ENCODE data around the gene UCN.
"Not testable (repeated sequence)": the region's sequence is repeated elsewhere in the genome, so short reads cannot be mapped to it uniquely, and the experiment has no call there.

The UCN gene

DNA sequence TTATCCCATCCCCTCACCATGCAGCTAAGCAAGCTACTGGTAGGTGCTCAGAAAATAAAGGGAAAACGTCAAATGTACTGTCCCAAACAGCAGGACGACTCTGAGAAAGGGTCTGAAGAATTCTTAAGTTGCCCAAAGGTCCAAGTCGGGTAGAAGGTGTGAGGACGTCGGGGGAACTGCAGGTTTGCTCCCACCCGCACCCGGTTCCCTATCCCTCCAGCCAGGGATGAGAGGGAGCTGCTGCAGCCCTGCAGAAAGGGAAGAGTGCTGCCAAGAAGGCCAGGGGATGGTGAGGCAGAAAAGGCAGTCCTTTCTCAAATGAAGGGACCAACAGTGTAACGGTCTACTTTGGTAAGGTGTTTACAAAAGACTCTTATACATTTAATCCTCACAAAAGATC, 6.9 kb upstream of the UCN start:
- in situ Hi-C loops (cut with MboI; ENCODE audit: low sequenced_read_pairs): no loop called here

- in situ Hi-C loops (cut with MboI; ENCODE audit: low sequenced_read_pairs): no loop called here
Measured at GRCh38 chr2:27314709-27315108, 6.5 kb upstream of the UCN start.

DNA sequence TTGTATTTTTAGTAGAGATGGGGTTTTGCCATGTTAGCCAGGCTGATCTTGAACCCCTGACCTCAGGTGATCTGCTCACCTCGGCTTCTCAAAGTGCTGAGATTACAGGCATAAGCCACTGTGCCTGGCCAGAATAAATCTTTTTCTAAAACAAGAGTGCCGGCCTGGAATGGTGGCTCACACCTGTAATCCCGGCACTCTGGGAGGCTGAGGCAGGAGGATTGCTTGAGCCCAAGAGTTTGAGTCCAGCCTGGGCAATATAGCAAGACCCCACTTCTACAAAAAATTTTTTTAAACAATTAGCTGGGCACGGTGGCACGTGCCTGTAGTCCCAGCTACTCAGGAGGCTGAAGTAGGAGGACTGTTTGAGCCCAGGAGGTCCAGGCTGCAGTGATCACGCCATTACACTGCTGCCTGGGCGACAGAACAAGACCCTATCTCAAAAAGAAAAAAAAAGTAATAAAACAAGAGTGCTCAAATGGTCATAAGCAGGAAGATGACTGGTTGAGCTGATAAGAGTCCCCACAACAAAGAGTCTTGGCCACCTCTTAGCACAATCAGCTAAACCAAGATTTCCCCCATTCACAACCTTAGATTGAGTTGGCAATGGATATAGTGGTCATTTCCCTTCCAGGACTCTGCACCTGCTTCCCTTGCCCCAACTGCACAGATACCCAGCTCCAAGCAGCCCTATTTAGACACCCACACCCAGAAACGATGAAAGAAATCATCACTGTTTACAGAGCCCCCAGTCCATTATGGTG, 5.8 kb upstream of the UCN start:
- in situ Hi-C loops (cut with MboI; ENCODE audit: low sequenced_read_pairs): no loop called here

- in situ Hi-C loops (cut with MboI; ENCODE audit: low sequenced_read_pairs): no loop called here
Measured at GRCh38 chr2:27312152-27312551, 3.9 kb upstream of the UCN start.

GRCh38 chr2:27309651-27310050, 1.4 kb upstream of the UCN start:
- in situ Hi-C loops (cut with MboI; ENCODE audit: low sequenced_read_pairs): no loop called here

DNA sequence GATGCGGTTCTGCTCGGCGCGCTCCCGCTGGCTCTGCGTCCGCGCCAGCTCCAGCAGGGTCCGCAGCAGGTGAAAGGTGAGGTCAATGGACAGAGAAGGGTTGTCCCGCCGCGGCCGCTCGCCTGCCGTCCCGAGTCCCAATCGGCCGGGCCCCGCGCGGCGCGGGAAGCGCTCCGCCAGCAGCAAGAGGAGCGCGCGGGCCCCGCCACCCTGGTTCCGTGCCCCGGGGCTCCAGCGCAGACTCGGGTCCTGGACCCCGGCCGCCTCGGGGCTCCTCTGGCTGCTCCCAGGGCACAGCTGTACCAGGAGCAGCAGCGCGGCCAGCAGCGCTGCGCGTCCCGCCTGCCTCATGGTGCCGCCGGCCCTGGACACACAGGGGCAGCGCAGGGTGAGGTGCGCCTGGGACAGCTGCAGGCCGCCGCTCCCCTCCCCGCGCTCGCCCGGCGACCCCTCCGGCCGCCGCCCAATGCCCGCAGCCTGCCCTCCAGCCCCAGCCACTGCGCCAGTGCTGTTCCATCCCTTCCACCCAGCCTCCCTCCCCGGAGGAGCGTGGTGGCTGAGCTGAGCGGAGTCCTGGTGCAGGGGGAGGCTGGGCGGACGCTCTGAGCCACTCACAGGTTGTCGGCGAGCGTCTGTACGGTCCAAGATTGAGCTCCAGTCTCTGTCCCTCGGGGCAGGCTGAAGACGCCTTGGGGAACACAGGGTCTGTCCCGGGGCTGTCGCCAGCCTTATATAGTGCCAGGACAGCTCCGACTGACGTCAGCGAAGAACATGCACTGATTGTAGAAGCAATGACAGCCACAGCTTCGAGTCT, 493 bp downstream of the UCN start:
- in situ Hi-C loops (cut with MboI; ENCODE audit: low sequenced_read_pairs): no loop called here

DNA sequence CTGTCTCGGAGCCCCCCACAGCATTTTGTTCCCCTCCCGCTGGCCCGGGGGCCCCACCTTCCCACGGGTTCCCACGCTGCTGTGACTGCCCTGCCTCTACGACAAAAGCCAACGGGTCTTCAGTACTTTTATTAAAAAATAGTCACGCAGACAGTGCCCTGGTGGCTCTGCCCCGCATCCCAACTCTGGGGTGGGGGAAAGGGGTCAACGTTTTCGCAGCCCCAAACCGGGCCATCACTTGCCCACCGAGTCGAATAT, 1.0 kb downstream of the UCN start:
- in situ Hi-C loops (cut with MboI; ENCODE audit: low sequenced_read_pairs): no loop called here

- in situ Hi-C loops (cut with MboI; ENCODE audit: low sequenced_read_pairs): no loop called here
Measured at GRCh38 chr2:27306573-27307286, 1.5 kb downstream of the UCN start.

- in situ Hi-C loops (cut with MboI; ENCODE audit: low sequenced_read_pairs): no loop called here
Measured at GRCh38 chr2:27306136-27306535, 2.1 kb downstream of the UCN start.

DNA sequence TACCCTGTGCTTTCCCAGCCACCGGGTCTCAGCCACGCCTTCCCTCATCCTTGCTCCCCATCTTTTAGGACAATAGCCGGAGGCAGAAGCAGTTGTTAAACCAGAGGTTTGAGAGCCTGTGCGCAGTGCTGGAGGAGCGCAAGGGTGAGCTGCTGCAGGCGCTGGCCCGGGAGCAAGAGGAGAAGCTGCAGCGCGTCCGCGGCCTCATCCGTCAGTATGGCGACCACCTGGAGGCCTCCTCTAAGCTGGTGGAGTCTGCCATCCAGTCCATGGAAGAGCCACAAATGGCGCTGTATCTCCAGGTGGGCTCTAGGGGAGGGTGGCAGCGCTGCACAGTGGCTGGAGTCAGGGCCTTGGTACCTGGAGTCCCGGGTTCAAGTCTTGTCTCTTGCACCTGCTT, 2.7 kb downstream of the UCN start:
- in situ Hi-C loops (cut with MboI; ENCODE audit: low sequenced_read_pairs): no loop called here

DNA sequence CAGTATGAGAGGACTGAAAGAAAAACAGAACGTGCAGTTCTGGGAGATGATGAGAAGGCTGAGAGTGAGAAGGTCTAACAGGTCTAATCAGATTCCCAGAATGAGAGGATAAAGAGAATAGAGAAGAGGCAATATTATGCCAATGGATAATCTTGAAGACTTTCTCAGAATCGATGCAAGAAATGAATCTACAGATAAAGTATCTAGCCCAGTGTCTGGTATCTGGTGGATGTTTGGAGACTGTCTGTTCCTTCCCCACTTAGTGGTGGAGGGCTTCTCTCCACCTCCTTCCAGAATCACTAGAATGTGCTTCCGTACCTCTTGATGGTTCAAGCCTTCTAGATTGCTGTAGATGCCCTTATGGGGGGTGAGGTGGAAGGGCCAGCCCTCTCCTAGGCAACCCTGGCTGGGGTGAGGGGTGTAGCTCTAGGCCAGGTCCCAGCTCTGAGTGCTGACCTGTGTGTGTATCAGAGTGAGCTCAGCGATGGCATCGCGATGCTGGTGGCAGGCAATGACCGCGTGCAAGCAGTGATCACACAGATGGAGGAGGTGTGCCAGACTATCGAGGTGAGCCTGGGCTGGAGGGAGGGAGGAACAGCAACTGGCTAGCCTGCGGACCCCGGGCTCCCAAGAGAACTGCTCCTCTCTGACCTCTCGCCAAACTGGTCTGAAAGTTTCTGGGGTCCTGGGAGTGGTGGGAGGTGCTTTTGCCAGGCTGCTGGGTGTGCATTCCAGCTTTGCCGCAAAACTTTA, 3.6 kb downstream of the UCN start:
- in situ Hi-C loops (cut with MboI; ENCODE audit: low sequenced_read_pairs): no loop called here

- in situ Hi-C loops (cut with MboI; ENCODE audit: low sequenced_read_pairs): no loop called here
Measured at GRCh38 chr2:27303093-27304025, 4.9 kb downstream of the UCN start.

DNA sequence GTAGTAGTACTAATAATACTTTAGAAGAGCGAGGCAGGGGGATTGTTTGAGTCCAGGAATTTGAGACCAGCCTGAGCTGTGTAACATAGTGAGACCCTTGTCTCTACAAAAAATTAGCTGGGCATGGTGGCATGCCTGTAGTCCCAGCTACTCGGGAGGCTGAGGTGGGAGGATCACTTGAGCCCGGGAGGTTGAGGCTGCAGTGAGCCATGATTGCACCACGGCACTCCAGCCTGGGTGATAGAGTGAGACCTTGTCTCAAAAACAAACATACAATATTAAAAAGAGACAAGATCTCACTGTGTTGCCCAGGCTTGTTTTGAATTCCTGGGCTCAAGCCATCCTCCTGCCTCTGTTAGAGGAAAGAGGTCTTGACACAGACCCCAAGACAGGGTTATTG, 7.6 kb downstream of the UCN start:
- in situ Hi-C loops (cut with MboI; ENCODE audit: low sequenced_read_pairs): not testable (repeated sequence)

GRCh38 chr2:27298391-27299080, 9.7 kb downstream of the UCN start:
- in situ Hi-C loops (cut with MboI; ENCODE audit: low sequenced_read_pairs): no loop called here

GRCh38 chr2:27297195-27297594, 11.1 kb downstream of the UCN start:
- in situ Hi-C loops (cut with MboI; ENCODE audit: low sequenced_read_pairs): no loop called here

GRCh38 chr2:27296481-27296880, 11.8 kb downstream of the UCN start:
- in situ Hi-C loops (cut with MboI; ENCODE audit: low sequenced_read_pairs): no loop called here

DNA sequence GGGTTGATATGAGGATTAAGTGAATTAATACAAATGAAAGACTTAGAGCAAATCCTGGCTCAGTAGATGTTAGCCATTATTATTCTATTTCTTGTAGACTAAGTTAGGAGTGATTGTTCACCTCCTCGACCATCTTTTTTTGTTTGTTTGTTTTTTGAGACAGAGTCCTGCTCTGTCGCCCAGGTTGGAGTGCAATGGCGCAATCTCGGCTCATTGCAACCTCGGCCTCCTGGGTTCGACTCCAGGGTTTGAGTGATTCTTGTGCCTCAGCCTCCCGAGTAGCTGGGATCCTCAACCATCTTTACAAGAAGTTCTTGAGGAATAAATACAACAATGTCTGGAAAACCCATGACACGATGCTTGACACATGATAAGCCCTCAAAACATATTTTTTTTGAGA, 13.3 kb downstream of the UCN start:
- in situ Hi-C loops (cut with MboI; ENCODE audit: low sequenced_read_pairs): no loop called here

GRCh38 chr2:27291865-27292264, 16.4 kb downstream of the UCN start:
- in situ Hi-C loops (cut with MboI; ENCODE audit: low sequenced_read_pairs): no loop called here

DNA sequence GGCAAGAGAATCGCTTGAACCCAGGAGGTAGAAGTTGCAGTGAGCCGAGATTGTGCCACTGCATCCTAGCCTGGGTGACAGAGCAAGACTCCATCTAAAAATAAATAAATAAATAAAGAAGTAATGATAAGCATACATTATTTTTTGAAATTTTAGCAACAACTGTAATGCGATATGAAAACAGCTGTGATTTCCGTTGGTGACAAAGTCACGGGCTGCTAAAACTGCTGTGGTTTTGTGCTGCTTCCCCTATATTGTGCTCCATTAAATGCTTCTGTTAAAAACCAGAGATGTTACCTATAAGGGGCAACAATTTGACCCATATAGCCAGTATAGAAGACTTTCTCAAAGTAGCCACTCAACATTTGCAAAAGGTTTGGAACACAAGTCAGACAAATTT, 17.7 kb downstream of the UCN start:
- in situ Hi-C loops (cut with MboI; ENCODE audit: low sequenced_read_pairs): no loop called here

- in situ Hi-C loops (cut with MboI; ENCODE audit: low sequenced_read_pairs): loop anchor here (10.0 kb wide), 2 partner anchors 194 to 334 kb away; no protein-coding TSS in a partner anchor
Measured at GRCh38 chr2:27288610-27289009, 19.6 kb downstream of the UCN start.

All from HL-60/S4 (cell line).